Testis (tissue), 2 donors: ENCODE results near the gene STK17B.

Experiments
- POLR2A ChIP-seq: fragments of 450-650 bp; IDR thresholded peaks from one replicate; pipeline ENCODE4 v1.6.1; 2017; ENCODE audit warnings: antibody characterized with exemption, mild to moderate bottlenecking, moderate library complexity
- TF ChIP-seq, protein P1 (sequence below), 3 experiments: fragments of 450-650 bp in 2 of 3; fragments of 200-600 bp in 1 of 3; sonication (generic) in 1 of 3; IDR thresholded peaks; one replicate each; pipeline ENCODE4 v1.5.1; 2016 to 2019; ENCODE audit warnings: antibody characterized with exemption in 3 of 3, mild to moderate bottlenecking in 2 of 3, moderate library complexity in 1 of 3

DNA sequence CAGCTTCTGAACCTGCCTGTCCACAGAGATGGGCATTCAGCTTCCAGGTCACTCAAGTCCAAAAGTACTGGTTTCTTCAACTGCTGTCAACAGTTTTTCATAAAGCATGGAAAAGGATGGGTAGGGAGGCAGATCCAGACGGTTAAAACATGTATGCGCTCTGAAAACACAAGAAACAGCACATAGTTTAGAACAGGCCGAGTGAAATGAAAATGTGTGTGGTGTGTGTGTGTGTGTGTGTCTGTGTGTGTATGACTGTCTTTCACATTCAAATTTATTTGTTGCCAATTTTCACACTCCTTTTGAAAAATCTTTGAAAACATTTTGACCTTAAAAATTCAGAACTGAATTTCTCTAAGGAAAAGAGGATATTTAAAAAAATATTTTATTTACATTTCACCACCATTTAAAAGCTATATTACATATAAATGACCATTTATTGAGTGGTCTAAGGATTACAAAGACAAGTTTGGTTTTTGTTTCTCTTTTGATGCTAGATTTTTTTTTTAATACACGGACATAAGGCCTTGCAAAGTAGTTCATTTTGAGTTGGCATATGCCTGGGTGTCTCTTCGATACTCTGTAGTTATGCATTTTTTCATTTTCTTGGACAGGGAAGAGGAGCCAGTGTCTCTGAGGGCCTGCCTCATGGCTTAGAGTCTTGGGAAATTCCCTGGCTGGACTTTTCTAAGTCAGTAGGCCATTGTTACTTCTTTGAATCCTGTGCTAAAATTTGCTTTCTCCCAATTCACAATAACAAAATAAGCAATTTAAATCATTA is 30.0 kb upstream of the STK17B start:
- TF ChIP-seq, protein P1, sequence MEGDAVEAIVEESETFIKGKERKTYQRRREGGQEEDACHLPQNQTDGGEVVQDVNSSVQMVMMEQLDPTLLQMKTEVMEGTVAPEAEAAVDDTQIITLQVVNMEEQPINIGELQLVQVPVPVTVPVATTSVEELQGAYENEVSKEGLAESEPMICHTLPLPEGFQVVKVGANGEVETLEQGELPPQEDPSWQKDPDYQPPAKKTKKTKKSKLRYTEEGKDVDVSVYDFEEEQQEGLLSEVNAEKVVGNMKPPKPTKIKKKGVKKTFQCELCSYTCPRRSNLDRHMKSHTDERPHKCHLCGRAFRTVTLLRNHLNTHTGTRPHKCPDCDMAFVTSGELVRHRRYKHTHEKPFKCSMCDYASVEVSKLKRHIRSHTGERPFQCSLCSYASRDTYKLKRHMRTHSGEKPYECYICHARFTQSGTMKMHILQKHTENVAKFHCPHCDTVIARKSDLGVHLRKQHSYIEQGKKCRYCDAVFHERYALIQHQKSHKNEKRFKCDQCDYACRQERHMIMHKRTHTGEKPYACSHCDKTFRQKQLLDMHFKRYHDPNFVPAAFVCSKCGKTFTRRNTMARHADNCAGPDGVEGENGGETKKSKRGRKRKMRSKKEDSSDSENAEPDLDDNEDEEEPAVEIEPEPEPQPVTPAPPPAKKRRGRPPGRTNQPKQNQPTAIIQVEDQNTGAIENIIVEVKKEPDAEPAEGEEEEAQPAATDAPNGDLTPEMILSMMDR (IDR thresholded peaks at IDR 0.05): no peak
- TF ChIP-seq POLR2A: no peak
